Transverse colon (tissue), 3 donors: ENCODE measurements around the gene PER2.

Experiments
- EP300 ChIP-seq: sonication (generic); formaldehyde crosslinking; IDR thresholded peaks from one replicate; pipeline ENCODE4 v1.6.1; 2017; ENCODE audit warnings: antibody characterized with exemption, low read depth
- POLR2AphosphoS5 ChIP-seq, 3 donors: sonication (generic); formaldehyde crosslinking; IDR thresholded peaks; one replicate each; pipeline ENCODE4 v1.6.1; 2016; ENCODE audit warnings: antibody characterized with exemption in 3 of 3

DNA sequence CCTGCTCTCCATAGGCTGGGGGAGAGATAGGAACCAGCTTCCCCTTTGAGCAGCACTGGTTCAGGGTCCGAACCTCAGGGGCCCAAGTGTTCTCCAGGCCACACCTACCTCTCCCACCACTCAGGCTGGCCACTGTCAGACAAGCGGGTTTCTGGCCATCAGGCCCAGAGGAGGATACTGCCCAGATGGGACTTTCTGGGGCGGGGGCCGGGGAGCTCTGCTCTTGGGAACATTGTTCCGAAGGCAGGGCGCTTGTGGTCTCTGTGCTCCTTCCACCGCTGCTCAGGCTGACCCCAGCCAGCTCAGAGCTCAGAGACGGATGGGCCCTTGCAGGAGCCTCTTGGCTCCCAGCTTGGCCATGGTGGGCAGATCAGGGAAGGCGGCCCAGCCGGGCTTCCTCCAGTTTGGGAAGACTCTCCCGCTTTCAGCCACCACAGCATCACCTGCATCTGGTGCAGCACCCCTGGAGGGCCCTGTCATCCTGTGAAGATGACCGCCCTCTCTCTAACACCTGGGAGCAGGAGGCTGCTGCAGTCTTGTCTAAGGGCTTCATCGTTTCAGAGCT is 26.7 kb upstream of the PER2 start:
- TF ChIP-seq EP300 (no peak), POLR2AphosphoS5 (IDR thresholded peaks at IDR 0.05) (no peak)
